A549 (cell line): ENCODE data around the gene CA10. TPM values are rescaled to one million over a fixed set of nuclear protein-coding genes. Genes with fewer than 3 reads are reported as not detected.

Source experiments
- ATAC-seq, 2 experiments: fragments of 200-7000 bp in 1 of 2; fragments of >200 bp in 1 of 2; cut with Nextera tagmentation in 1 of 2; cut with Tn5 transposase in 1 of 2; 3 replicates each; pipeline versions ENCODE4 v1.8.0 to v1.9.1; 2018 to 2020; ENCODE audit warnings: mild to moderate bottlenecking in 1 of 2, moderate library complexity in 1 of 2
- CTCF ChIA-PET: fragments of 300-600 bp; sonication (Branson Sonifier 250); formaldehyde crosslinking; extraction: SDS; loops from one replicate; lab custom pipeline; 2021; ENCODE audit warnings: antibody characterized with exemption, inconsistent platforms; lab: Yijun Ruan, JAX
- POLR2A ChIA-PET: fragments of 350-600 bp; formaldehyde crosslinking; extraction: SDS; loops from one replicate; lab custom pipeline; 2021; ENCODE audit warnings: antibody characterized with exemption, inconsistent platforms; lab: Yijun Ruan, JAX
- DNase-seq, 2 experiments: peaks; one replicate each; pipeline versions ENCODE4 v3.0.0 to v3.0.0-alpha.2; 2011 to 2016; ENCODE audit warnings: low read depth in 1 of 2, low spot score in 1 of 2
- FAIRE-seq: peaks from 2 replicates; lab custom pipeline; 2011; peaks lifted over from hg19 to GRCh38; lab: Jason Lieb, UNC
- H3K27ac ChIP-seq, 2 experiments: fragments of >200 bp; sonication (Bioruptor Twin); formaldehyde crosslinking; 3 replicates each; pipeline ENCODE4 v1.5.1; 2016 to 2017
- H3K4me1 ChIP-seq: fragments of >200 bp; sonication (Bioruptor Twin); formaldehyde crosslinking; 3 replicates; pipeline ENCODE4 v1.6.1; 2016
- H3K4me2 ChIP-seq: fragments of >200 bp; sonication (Bioruptor Twin); formaldehyde crosslinking; 3 replicates; pipeline ENCODE4 v1.6.1; 2016
- H3K4me3 ChIP-seq: fragments of >200 bp; sonication (Bioruptor Twin); formaldehyde crosslinking; 3 replicates; pipeline ENCODE4 v1.5.1; 2016
- H3K9me3 ChIP-seq: fragments of >200 bp; sonication (Bioruptor Twin); formaldehyde crosslinking; 3 replicates; pipeline ENCODE4 v1.6.1; 2016
- ATOH8 ChIP-seq: fragments of 250-450 bp; sonication (Bioruptor Pico); IDR thresholded peaks from 2 replicates; pipeline ENCODE4 v1.5.0; 2020; ENCODE audit warnings: low read depth, mild to moderate bottlenecking, moderate library complexity
- BCL3 ChIP-seq: fragments of >200 bp; sonication (Bioruptor Twin); formaldehyde crosslinking; IDR thresholded peaks from 3 replicates; pipeline ENCODE4 v1.6.1; 2016
- CBX2 ChIP-seq: fragments of 200-600 bp; sonication (generic); IDR thresholded peaks from 2 replicates; pipeline ENCODE4 v1.6.1; 2016; ENCODE audit warnings: low read depth, mild to moderate bottlenecking, borderline replicate concordance
- CBX8 ChIP-seq: fragments of 200-600 bp; sonication (generic); IDR thresholded peaks from 2 replicates; pipeline ENCODE4 v1.6.1; 2016
- CHD2 ChIP-seq: fragments of 150-350 bp; IDR thresholded peaks from 2 replicates; pipeline ENCODE4 v1.6.1; 2014; ENCODE audit warnings: low read length; ENCODE audit not compliant: partially characterized antibody
- FOSB ChIP-seq: fragments of 250-450 bp; sonication (Bioruptor Pico); IDR thresholded peaks from 2 replicates; pipeline ENCODE4 v1.5.0; 2020; ENCODE audit warnings: mild to moderate bottlenecking, moderate library complexity
- GATA3 ChIP-seq: IDR thresholded peaks from 2 replicates; pipeline ENCODE4 v1.6.1; 2012; ENCODE audit warnings: borderline replicate concordance
- JUN ChIP-seq, 2 experiments: fragments of >200 bp; sonication (Bioruptor Twin); formaldehyde crosslinking; IDR thresholded peaks; 2 replicates in 1 of 2; 3 replicates in 1 of 2; pipeline ENCODE4 v1.6.1; 2016 to 2017
- KDM5A ChIP-seq: fragments of 200-600 bp; sonication (generic); IDR thresholded peaks from 2 replicates; pipeline ENCODE4 v1.6.1; 2016; ENCODE audit warnings: antibody characterized with exemption, mild to moderate bottlenecking
- PBX3 ChIP-seq: IDR thresholded peaks from 2 replicates; pipeline ENCODE4 v1.6.1; 2012
- PHF8 ChIP-seq: fragments of 200-600 bp; sonication (generic); IDR thresholded peaks from 2 replicates; pipeline ENCODE4 v1.6.1; 2016; ENCODE audit warnings: low read depth, mild to moderate bottlenecking, antibody characterized with exemption, moderate library complexity, borderline replicate concordance
- POLR2A ChIP-seq: IDR thresholded peaks from 2 replicates; pipeline ENCODE4 v1.6.1; 2012; ENCODE audit warnings: mild to moderate bottlenecking, low read length
- RAD21 ChIP-seq, 2 experiments: fragments of >200 bp in 1 of 2; sonication (Bioruptor Twin) in 1 of 2; formaldehyde crosslinking in 1 of 2; IDR thresholded peaks in 1 of 2; conservative IDR thresholded peaks in 1 of 2; 2 replicates in 1 of 2; 3 replicates in 1 of 2; pipeline ENCODE4 v1.6.1; 2012 to 2018; ENCODE audit warnings: inconsistent platforms in 1 of 2
- RARB ChIP-seq: fragments of 250-450 bp; sonication (Bioruptor Pico); IDR thresholded peaks from 2 replicates; pipeline ENCODE4 v1.8.0; 2021; ENCODE audit warnings: mild to moderate bottlenecking, moderate library complexity
- SMC3 ChIP-seq: fragments of >200 bp; sonication (Bioruptor Twin); formaldehyde crosslinking; IDR thresholded peaks from 3 replicates; pipeline ENCODE4 v1.6.1; 2018; ENCODE audit warnings: inconsistent platforms
- ZNF302 ChIP-seq: fragments of 250-450 bp; sonication (Bioruptor Pico); IDR thresholded peaks from 2 replicates; pipeline ENCODE4 v1.9.0; 2021; ENCODE audit warnings: inconsistent platforms, mild to moderate bottlenecking, moderate library complexity
- WGBS: methylation state at CpG from one replicate; pipeline ENCODE4 v1.1.6; 2017; ENCODE audit errors: missing lambda C conversion rate; 5-methylcytosine and 5-hydroxymethylcytosine counted together
- polyA plus RNA-seq, 4 experiments: library from polyadenylated mRNA; depleted of rRNA in 3 of 4; stranded (reverse); fragments of >200 nt; fragmentation: RNase III in 1 of 4; extraction: RNeasy Plus Mini Kit Qiagen cat#74134 plus additional on column Dnase treatment in 1 of 4; gene quantifications; 2 replicates in 3 of 4; 3 replicates in 1 of 4; pipeline ENCODE4 v1.2.3, GENCODE V29; 2011 to 2017
- TF ChIP-seq, protein P1 (sequence below): fragments of 450-650 bp; IDR thresholded peaks from 2 replicates; pipeline ENCODE4 v1.6.1; 2014; ENCODE audit warnings: antibody characterized with exemption
- TF ChIP-seq, protein P2 (sequence below): fragments of 150-350 bp; IDR thresholded peaks from 2 replicates; pipeline ENCODE4 v1.6.1; 2014; ENCODE audit warnings: low read depth, mild to moderate bottlenecking, low read length

Gene CA10
- polyA plus RNA-seq, 2 of the 4 experiments (the other 2 are of a cell fraction), result not detected

GRCh38 chr17:51725185-51725584 lies 433.3 kb downstream of the CA10 start:
- whole genome bisulfite sequencing, result 8% methylated on average over 3 of the region's 3 CpGs

GRCh38 chr17:51724043-51724580 lies 434.4 kb downstream of the CA10 start:
- CTCF ChIA-PET, result interaction anchor here (0.5 to 1.5 kb wide), 2 partner anchors 77 to 494 kb away, joined by 3 read pairs; no protein-coding TSS in a partner anchor
- Histone ChIP-seq H3K27ac (no peak overlapping the region), H3K9me3 (no peaks in the 10 kb centered on the region), H3K4me2 (no peak overlapping the region), H3K4me3 (no peak overlapping the region), H3K4me1 (no peaks in the 10 kb centered on the region)
- TF ChIP-seq BCL3 (no peak), SMC3 (no peak), PHF8 (no peak), JUN (IDR thresholded peaks at IDR 0.05) (no peak), FOSB (CRISPR knock-in tag) (no peak)
- TF ChIP-seq, protein P1, sequence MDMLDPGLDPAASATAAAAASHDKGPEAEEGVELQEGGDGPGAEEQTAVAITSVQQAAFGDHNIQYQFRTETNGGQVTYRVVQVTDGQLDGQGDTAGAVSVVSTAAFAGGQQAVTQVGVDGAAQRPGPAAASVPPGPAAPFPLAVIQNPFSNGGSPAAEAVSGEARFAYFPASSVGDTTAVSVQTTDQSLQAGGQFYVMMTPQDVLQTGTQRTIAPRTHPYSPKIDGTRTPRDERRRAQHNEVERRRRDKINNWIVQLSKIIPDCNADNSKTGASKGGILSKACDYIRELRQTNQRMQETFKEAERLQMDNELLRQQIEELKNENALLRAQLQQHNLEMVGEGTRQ, result no peak
- TF ChIP-seq, protein P2, sequence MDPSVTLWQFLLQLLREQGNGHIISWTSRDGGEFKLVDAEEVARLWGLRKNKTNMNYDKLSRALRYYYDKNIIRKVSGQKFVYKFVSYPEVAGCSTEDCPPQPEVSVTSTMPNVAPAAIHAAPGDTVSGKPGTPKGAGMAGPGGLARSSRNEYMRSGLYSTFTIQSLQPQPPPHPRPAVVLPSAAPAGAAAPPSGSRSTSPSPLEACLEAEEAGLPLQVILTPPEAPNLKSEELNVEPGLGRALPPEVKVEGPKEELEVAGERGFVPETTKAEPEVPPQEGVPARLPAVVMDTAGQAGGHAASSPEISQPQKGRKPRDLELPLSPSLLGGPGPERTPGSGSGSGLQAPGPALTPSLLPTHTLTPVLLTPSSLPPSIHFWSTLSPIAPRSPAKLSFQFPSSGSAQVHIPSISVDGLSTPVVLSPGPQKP, result no peak
- 86% methylated on average over 1 of the region's 1 CpG for WGBS
- POLR2A ChIA-PET, result no interaction called here
- ATAC-seq, result no peak
- no peak for FAIRE-seq
- no peak for DNase-seq

More at GRCh38 chr17:51725185-51725584, 433.3 kb downstream of the CA10 start:
- FAIRE-seq, result no peak
- POLR2A ChIA-PET, result no interaction called here
- CTCF ChIA-PET, result interaction anchor here (0.6 to 1.5 kb wide), 3 partner anchors 78 to 353 kb away, joined by 3 to 5 read pairs (median 3); no protein-coding TSS in a partner anchor
- Histone ChIP-seq H3K4me2 (no peak overlapping the region), H3K27ac (no peak overlapping the region), H3K4me1 (no peaks in the 10 kb centered on the region), H3K9me3 (0 out of 3 replicates have a peak, but pooled peaks cover 4% of the 10 kb centered on the region), H3K4me3 (no peak overlapping the region)
- no peak for TF ChIP-seq CBX2
- TF ChIP-seq ATOH8 (CRISPR knock-in tag), result no peak
- no peak for TF ChIP-seq RARB
- TF ChIP-seq CHD2, result no peak
- TF ChIP-seq ZNF302, result no peak
- TF ChIP-seq RAD21 (conservative IDR thresholded peaks at IDR 0.05 in 1 of 2, IDR thresholded peaks at IDR 0.05 in 1 of 2), result no peak
- TF ChIP-seq KDM5A, result no peak
- no peak for TF ChIP-seq CBX8
- no peak for TF ChIP-seq GATA3
- DNase-seq, result no peak
- ATAC-seq, result no peak

- ATAC-seq (no peak), FAIRE-seq (no peak), DNase-seq (no peak)
- no peak overlapping the region for H3K4me2 ChIP-seq
- no peak for TF ChIP-seq POLR2A
- no peak for TF ChIP-seq PBX3
- POLR2A ChIA-PET, result no interaction called here
- H3K27ac ChIP-seq, result no peak overlapping the region
- H3K9me3 ChIP-seq, result no peaks in the 10 kb centered on the region
- WGBS, result 42% methylated on average over 1 of the region's 1 CpG
- no peaks in the 10 kb centered on the region for H3K4me1 ChIP-seq
- H3K4me3 ChIP-seq, result no peak overlapping the region
- CTCF ChIA-PET, result interaction anchor here (1.9 kb wide), 1 partner anchor 41 kb away, joined by 8 read pairs; no protein-coding TSS in a partner anchor
Measured at GRCh38 chr17:51722994-51723393, 435.5 kb downstream of the CA10 start.
